ENCODE results near the gene ACOX1.

GRCh38 chr17:75970011-75970523 is 8.9 kb downstream of the ACOX1 start:
- TF ChIP-seq, protein P1, sequence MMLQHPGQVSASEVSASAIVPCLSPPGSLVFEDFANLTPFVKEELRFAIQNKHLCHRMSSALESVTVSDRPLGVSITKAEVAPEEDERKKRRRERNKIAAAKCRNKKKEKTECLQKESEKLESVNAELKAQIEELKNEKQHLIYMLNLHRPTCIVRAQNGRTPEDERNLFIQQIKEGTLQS (IDR thresholded peaks at IDR 0.05): no peak
- TF ChIP-seq, protein P2, sequence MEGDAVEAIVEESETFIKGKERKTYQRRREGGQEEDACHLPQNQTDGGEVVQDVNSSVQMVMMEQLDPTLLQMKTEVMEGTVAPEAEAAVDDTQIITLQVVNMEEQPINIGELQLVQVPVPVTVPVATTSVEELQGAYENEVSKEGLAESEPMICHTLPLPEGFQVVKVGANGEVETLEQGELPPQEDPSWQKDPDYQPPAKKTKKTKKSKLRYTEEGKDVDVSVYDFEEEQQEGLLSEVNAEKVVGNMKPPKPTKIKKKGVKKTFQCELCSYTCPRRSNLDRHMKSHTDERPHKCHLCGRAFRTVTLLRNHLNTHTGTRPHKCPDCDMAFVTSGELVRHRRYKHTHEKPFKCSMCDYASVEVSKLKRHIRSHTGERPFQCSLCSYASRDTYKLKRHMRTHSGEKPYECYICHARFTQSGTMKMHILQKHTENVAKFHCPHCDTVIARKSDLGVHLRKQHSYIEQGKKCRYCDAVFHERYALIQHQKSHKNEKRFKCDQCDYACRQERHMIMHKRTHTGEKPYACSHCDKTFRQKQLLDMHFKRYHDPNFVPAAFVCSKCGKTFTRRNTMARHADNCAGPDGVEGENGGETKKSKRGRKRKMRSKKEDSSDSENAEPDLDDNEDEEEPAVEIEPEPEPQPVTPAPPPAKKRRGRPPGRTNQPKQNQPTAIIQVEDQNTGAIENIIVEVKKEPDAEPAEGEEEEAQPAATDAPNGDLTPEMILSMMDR (IDR thresholded peaks at IDR 0.05; ENCODE audit: low read depth, low read length, missing input control): no peak
- TF ChIP-seq RAD21 (IDR thresholded peaks at IDR 0.05): no peak
